Renal pelvis (tissue), 4 donors: ENCODE data around the gene SLC37A1. TPM values are rescaled to one million over a fixed set of nuclear protein-coding genes. Genes with fewer than 3 reads are reported as not detected.

ENCODE experiments used
- DNase-seq: peaks from one replicate; pipeline ENCODE4 v3.0.0-alpha.2; 2013
- polyA plus RNA-seq, 3 donors: library from polyadenylated mRNA; unstranded; fragments of 120-200 nt; gene quantifications; one replicate each; pipeline ENCODE4 v1.2.1, GENCODE V29; 2013; ENCODE audit not compliant: insufficient read length in 3 of 3

The SLC37A1 gene
- polyA plus RNA-seq, 3 donors: 7.7 to 11.6 (median 7.9) TPM

DNA sequence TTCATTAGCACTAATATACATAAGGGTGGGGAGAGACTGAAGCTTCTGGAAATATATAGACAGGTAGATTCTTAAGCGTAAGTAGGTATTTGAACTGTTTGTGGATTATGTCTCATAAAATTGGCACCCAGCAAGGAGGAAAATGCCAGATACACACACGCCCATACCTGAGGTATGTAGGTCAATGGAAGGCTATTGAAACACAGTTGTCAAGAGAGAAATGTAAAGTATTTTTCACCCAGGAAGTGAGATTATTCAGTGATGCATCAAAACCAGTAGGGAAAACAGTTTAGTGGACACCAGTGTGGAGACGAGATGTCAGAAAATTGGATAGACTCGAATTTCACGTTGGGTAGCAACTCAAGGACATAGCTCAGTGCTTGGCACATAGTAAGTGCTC lies 12.9 kb upstream of the SLC37A1 start:
- DNase-seq: no peak

DNA sequence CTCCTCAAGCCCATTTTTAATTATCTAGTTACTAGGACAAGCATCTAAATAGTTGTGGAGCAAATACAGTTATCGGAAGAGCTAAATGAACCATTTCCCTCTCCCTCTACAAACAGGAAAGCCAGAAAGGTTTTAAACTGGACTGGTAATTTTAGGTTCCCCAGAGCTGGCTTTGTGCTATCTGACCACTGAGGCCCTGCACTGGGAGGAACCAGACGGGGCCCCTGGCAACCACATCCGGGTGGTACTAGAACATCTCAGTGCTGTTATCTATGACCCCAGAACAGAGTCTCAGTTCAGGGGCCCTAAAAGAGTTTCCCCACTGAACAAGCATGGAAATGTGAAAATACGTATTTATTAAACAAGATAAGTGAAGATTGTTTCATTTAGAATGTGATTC lies 9.9 kb upstream of the SLC37A1 start:
- DNase-seq: no peak

DNA sequence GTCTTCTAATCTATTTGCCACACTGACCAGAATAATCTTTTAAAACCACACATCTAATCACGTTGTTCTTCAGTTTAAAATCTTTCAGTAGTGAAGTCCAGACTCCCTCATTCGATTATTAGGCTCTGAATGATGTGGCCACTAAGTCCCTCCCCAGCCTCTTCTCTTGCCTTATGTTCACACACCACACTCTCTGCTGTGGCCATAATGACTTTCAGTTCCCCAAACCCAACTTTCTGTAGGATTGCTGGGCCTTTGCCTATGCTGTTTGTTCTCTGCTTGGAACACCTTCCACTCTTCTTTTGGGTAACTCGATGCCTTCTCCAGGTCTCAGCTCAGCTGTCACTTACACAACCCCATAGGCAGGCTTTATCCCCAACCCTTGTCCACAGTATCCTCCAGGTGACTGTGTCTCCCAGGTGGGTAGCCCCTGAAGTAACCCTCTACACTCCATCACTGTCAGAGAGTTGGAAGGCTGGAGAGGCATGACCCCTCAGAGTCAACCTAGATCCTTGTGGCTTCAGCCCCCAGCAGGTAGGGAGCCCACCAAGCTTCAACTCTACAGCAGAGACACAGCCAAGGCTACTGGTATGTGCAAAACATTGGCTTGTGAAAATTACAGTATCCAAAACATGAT lies 8.4 kb upstream of the SLC37A1 start:
- no peak for DNase-seq

DNA sequence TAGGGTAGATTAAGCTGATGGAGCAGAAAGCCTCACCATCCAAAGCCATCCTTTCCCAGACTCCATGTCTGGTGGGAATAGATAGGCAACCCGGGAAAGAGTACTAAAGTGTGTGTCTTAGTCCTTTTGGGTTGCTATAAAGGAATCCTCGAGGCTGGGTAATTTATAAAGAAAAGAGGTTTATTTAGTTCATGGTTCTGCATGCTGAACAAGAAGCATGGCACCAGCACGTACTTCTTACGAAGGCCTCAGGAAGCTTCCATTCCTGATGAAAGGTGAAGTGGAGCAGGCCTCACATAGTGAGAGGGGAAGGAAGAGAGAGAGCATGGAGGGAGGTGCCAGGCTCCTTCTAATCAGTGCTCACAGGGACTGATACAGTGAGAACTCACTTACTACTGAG lies 6.2 kb upstream of the SLC37A1 start:
- DNase-seq: no peak

DNA sequence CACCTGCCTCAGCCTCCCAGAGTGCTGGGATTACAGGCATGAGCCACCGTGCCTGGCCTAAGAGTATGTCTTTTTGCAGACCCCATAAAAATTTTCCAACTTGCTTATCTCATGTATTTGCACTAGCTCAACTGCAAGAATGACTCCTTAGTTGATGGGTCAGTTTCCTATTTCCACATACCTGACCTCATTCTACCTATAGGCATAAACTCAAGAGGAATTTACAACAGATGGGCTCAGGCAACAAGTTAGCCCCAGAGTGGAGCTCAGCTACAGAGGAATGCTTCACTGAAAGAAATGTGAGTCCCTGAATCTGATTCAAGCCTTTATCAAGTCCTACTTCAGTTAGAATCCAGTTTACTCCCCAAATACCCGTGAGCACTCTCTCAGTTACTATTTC lies 5.3 kb upstream of the SLC37A1 start:
- DNase-seq: no peak

DNA sequence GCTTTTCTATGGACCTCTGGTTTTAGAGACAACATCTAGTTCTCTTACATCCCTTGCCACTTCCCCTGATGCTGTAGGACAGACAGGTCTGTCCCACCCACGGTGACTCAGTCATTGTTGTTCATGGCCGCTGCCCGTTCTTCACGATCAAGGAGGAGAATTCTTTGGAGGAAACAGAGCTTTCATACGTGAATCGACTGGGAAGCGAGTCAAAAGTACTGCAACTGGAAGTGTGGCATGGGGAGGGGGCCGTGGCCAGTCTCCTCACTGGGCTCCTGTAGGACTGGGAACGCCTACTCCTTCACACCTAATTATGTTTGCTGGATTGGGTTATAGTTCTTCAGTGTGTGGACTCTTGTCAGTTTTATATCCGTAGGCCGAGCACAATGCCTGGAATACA lies 4.4 kb upstream of the SLC37A1 start:
- no peak for DNase-seq

DNA sequence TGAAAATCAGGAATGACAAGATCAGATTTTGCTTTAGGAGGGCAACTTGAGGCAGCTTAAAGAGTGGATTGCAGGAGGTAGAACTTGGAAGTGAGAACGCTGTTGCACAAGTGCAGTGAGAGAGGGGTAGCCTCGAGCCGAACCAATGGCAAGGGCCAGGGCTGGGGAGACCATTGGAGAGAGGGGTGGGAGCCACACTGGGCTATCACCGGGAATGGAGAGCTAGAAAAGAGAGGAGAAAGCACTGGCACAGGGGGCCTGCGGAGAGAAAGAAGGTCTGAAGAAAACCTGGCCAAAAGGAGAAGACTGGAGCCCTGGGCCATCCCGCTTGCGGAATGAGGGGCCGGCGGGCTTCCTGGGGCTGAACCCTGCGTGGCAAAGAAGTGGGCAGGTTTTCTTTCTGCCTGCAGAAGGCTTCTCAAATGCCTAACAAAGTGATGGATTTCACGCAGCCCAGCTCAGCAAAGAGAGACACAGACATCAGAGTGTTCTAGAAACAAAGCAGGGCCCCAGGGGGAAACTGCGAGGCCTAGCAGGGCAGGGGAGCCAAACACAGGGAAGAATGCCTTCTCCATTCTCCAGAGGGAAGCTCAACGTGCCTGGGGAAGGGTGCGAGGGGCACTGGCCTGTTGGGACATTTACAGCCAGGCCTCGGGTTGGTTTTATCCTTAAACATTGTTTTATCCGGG lies 1.2 kb upstream of the SLC37A1 start:
- no peak for DNase-seq

DNA sequence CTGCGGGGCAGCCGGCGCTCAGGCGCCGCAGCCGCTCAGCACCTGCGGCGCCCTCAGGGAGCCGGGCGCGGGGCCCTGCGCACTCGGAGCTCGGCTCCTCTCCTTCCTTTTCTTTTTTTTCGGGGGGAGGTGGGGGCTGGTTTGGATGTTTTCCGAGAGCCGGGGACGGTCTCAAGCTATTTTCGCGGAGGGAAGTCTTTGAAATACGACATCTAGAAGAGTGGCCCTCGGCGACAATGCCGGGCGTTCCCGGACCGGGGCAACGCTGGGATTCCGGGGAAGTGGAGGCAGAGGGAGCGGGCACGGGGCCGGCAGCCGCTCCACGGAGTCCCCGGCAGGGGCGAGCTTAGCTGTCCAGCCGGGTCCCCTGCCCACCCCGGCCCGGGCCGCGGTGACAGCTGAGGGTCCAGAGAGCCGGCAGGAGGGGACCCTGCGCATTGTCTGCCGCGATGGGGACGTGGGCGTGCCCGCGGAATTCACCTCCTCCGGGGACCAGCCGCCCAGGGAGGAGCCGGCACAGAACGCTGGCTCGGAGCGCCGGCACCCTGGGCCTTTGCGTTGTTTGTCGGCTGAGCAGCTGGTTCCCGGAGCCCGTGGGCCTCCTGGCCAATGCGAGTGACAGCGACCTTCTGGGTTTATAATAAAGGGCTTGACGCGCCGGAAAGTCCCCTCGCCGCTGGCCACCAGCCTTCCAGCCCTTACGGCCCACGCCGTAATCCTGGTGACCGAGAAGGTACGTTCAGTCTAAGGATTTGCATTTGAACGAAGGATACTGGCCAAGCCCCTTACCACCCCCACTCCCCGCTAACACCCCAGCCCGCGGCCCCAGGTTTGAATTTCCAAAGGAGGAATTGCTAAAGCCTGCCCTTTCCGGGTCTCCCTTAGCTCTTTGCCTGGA lies 582 bp downstream of the SLC37A1 start:
- no peak for DNase-seq

DNA sequence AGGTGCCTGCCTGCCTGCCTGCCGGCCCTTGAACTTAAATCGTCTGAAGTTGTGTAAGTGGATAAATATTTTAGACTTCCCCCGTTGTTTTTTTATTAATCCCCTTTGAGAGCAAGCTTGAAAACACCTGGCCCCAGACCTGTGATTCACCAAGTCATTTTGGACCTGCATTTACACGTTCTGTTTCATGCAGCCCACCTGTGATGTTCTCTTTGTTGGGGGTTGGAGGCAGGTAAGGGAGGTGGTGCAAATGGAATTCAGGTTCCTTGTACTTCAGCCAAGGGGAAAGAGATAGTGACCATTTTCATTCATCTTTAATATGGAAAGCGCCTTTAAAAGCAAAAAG lies 1.2 kb downstream of the SLC37A1 start:
- DNase-seq: no peak

DNA sequence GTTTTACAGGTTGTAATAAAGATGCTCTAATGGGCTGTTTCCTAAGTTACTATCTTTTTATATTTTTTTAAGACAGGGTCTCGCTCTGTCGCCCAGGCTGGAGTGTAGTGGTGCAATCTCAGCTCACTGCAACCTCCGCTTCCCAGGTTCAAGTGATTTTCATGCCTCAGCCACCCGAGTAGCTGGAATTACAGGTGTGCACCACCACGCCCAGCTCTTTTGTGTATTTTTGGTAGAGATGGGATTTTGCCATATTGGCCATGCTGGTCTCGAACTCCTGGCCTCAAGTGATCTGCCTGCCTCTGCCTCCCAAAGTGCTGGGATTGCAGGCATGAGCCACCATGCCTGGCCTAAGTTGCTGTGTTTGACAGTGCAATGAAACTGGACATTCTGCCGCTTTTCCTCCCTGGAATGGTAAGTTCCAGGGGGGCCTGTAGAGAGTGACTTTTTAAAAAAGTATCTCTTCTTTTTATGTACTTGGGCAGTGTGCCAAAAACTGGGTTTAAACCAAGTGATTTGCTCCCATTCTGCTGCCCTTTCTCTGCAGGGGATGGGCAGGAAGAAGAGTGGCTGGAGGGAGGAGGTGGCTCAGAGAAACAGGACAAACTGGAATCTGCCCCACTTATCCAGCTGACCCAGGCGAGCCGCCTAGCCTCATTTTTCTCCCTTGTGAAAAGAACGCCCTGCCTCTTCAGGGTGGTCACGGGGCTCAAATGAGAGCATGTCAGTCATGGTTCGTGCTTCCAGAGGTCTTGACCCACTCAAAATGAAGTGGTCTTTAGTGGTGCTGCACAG lies 2.3 kb downstream of the SLC37A1 start:
- DNase-seq: no peak

DNA sequence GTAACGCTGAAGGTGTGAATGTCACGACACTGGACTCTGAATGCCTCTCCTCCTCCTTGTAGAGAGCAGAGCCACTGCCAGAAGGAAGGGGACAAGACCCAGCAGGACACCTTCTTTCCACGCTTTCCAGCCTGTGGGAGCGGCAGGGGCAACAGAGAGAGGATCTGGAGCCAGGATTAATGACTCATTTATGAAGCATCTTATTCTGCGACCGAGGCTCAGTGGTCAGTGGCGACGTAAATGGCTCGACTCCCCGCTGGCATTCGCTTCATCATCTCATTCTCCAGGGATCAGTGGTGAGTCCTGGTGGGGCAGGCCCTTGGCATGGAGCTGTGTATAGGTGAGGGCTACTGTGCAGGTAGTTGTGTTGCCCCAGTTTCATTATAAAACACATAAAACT lies 4.6 kb downstream of the SLC37A1 start:
- no peak for DNase-seq

DNA sequence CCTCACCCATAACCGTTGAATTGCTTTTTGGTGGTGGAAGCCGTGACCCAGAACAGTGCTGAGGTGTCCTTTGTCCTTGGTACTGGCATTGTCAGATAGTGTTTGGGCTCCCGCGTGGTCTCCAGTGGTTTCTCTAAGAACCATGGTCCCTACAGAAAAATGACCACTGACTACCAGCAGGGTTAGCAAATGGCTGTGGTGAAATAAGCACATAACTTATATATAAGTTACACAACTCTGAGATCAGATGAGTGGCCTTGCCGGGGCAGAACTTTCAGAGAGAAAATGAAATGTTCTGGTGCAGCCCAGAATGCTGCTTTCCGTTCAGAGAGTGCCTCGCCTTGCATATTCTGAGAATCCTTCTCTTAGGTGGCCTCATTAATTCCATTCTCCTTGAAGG lies 5.0 kb downstream of the SLC37A1 start:
- no peak for DNase-seq

DNA sequence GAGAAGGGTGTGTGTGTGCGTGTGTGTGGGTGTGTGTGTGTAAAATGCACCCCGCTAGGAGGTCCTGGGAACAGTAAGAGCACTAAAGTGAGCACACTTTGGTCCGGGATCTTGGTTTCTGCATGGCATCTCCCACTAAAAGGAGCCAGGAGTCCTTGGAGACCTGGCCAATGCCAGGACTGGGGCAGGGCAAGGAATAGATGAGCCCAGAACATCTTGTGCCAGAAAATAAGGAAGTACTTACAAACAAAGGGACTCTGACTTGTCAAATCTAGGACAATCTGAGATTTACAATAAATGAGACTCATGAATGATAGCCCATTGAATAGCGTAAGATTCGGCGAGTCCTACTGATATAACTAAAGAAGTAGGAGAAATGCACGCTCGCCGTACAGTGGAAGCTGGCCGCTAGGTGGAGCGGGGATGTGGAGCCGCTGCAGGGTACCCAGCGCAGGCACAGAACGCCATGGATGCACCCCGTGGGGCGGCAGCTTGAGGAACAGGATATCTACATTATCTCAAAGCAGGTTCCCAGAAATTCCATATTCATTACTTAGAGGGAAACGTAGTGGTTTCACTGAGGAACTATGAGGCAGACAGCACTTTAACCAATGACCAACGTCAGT lies 7.1 kb downstream of the SLC37A1 start:
- no peak for DNase-seq

DNA sequence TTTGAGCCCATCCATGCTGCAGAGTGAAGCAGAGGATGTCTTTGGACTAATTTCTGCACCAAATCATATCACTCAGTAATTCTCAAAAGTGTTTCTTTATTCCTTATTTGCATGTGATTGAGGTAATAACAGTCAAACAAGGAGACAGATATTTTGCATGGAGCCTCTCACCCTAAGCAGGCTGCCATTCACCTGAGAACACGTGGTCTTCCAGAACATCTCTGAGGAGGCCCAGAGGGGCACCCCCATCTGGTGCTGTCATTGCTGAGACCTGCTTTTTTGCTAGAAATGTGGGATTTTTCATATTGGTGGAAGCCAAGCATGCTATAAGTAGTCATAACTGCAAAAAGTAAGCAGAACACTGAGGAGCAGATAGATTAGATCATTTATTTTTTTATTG lies 7.7 kb downstream of the SLC37A1 start:
- no peak for DNase-seq

DNA sequence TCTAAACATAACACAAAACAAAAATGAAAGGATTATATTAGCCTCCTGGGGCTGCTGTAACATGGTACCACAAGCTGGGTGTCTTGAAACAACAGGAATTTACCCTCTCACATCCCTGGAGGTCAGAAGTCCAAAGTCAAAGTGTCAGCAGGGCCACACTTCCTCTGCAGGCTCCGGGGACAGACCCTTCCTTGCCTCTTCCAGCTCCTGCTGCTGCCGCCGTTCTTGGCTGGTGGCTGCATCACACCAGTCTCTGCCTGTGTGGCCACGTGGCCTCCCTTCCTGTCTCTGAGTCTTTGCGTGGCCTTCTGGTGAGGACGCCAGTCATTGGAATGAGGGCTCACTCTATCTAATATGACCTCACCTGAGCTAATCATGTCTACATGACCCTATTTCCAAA lies 8.2 kb downstream of the SLC37A1 start:
- no peak for DNase-seq

DNA sequence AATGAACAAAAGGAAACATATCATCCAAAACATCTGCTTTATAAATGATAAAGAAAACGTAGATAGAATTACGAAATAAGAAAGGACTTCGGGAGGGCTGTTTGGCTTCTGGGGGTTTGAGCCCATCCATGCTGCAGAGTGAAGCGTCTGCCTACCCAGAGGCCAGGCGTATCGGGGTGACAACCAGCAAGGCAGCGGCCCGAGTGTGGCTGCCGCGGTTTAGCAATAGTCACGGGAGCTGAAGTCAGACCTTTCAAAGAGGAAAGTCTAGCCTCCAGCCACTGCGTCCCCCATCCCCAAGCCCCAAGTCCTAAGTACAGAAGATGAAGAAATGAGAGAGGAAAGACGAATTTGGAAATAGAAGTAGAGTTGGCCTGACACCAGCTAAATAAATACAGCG lies 8.6 kb downstream of the SLC37A1 start:
- no peak for DNase-seq

DNA sequence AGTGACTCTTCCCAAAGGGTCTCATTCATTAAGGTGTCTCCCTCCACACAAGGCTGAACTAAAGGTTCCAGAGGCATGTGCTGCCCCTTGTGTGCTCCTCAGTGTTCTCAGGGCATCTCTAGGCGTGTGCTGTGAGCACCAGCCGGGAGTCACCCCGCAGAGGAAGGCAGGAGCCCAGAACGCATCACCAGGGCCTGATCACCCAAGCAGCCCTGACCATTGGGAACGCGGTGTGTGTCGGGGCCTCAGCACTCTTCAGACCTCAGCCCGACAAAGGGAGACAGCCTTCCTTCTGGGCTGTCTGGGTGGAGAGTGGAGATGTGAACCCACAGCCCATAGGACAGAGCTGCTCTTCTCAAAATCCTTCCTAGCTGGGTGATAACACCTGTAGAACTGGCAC lies 9.1 kb downstream of the SLC37A1 start:
- no peak for DNase-seq

DNA sequence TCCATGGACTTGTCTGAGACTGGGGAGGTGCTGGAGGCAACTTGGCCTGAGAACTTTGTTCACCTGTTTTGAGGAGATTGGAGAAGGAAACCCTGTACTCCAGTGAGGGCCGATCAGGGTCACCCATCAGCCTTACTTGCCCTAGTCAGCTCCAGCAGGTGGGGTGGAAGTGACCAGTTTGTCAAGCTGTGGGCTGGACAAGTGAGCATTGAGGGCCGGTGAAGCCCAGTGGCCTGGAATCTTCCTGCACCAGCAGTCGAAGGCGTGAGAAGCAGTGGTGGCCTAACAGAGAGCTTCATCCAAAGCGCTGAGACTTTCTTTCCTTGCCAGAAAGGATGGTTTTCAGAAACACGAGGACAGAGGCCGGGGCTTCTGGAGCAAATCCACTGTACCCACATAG lies 9.6 kb downstream of the SLC37A1 start:
- DNase-seq: no peak

DNA sequence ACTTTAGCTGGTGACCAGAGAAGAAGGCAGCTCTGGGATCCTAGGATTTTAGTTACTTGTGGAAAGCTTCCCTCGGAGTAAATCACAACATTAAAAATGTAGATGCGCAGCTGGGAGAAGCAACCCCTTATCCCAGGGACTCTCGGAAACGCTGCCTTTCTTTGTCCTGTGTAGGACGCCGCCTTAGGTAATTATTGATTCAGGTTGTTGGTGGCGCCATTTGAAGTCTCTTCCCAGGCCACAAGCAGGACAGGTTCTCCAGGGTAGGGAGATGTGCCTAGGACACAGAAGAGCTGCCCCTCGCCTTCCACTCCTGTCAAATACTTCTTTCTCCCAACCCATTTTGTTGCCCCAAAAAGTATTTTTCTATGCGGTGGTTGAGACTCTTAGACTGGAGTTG lies 10.3 kb downstream of the SLC37A1 start:
- DNase-seq: no peak

DNA sequence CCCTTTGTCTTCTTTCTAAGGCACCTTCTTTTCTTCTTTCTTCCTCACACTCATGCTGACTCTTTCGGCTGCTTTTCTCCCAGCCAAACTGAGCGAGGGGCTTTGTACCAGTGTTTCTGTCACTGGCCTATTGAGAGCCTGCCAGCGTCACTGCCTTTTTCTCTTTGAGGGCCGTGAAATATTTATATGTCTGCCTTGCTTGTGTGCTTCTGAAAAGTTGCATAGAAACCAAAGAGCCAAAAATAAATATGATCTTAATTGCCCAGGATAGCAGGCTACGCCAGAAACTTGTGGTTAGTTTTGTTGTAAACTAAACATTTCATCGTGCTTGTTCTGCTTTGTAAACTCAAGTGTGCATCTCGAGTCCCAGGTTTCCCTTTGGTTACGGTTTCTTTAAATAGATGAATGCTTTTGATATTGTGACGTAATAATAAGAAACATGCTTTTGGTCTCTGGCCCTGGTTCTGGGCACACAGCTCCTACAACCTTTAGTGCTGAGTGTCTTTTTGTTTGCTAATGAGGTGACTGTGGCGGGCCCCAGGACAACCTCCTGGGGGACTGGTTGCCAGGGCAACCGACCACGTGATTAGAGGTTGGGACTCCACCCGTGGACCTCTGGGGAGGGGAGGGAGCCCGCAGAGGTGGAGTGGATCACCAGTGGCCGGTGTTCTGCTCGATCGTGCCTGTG lies 10.8 kb downstream of the SLC37A1 start:
- no peak for DNase-seq

DNA sequence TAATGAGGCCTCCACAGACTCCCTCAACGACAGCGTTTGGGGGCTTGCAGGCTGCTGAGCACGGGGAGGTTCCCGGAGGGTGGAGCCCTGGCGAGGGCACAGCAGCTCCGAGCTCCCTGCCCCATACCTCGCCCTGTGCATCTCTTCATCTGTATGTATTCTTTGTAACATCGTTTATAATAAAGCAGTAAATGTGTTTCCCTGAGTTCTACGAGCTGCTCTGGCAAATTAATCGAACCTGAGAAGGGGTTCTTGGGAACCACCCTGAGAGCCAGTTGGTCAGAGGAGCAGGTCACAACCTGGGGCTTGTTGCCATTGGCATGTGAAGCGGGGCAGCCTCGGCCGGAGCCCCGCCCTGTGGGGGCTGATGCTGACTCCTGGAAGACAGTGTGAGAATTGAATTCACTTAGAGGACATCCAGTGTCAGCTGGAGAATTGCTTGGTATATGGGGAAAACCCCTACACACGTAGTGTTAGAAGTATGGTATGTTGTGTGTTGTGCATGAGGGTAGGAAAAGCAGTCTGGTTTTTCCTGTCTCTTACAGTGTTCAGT lies 11.5 kb downstream of the SLC37A1 start:
- no peak for DNase-seq
